Panc1 (cell line): ENCODE data around the gene MACROD2. TPM values are rescaled to one million over a fixed set of nuclear protein-coding genes. Genes with fewer than 3 reads are reported as not detected.
A peak's percentile ranks its signal among the peaks of the same experiment; 100 is the strongest.

Source experiments
- ATAC-seq: fragments of 200-7000 bp; cut with Tn5 transposase; 2 replicates; pipeline ENCODE4 v1.9.1; 2020; ENCODE audit warnings: mild to moderate bottlenecking, moderate library complexity
- Bru-seq: library from RNA; stranded (reverse); fragments of 400-500 nt; gene quantifications from one replicate; lab custom pipeline; 2021; lab: Mats Ljungman, UMichigan
- BruChase-seq, 2 experiments: library from RNA; stranded (reverse); fragments of 400-500 nt; gene quantifications; one replicate each; lab custom pipeline; 2021; lab: Mats Ljungman, UMichigan
- BruUV-seq: library from RNA; stranded (reverse); fragments of 400-500 nt; replicated peaks from 2 replicates; lab custom pipeline; 2021; lab: Mats Ljungman, UMichigan
- CTCF ChIA-PET: fragments of 300-600 bp; sonication (Branson Sonifier 250); formaldehyde crosslinking; loops from one replicate; lab custom pipeline; 2022; ENCODE audit warnings: antibody characterized with exemption; lab: Charles Lee
- POLR2A ChIA-PET: fragments of 300-600 bp; sonication (Branson Sonifier 250); formaldehyde crosslinking; loops from one replicate; lab custom pipeline; 2022; ENCODE audit warnings: antibody characterized with exemption; lab: Charles Lee
- DNase-seq: peaks from one replicate; pipeline ENCODE4 v3.0.0-alpha.2; 2010; ENCODE audit warnings: low read depth, low spot score
- H3K27ac ChIP-seq: 2 replicates; pipeline ENCODE4 v1.5.1; 2011; ENCODE audit warnings: mild to moderate bottlenecking, low read length, inconsistent platforms
- H3K27me3 ChIP-seq: fragments of 200-500 bp; sonication (Bioruptor generic); 2 replicates; pipeline ENCODE4 v1.6.0; 2014; ENCODE audit warnings: low read length, inconsistent platforms; ENCODE audit not compliant: control insufficient read depth, insufficient read depth
- H3K36me3 ChIP-seq: fragments of 200-500 bp; sonication (Bioruptor generic); 2 replicates; pipeline ENCODE4 v1.5.1; 2014; ENCODE audit warnings: inconsistent platforms, mild to moderate bottlenecking, low read length, moderate library complexity; ENCODE audit not compliant: control insufficient read depth, insufficient read depth
- H3K4me1 ChIP-seq: 2 replicates; pipeline ENCODE4 v1.5.1; 2011; ENCODE audit warnings: inconsistent platforms, mild to moderate bottlenecking, low read length, moderate library complexity; ENCODE audit not compliant: control insufficient read depth, insufficient read depth
- H3K4me3 ChIP-seq, 2 experiments: 2 replicates each; pipeline ENCODE4 v1.5.1; 2011 to 2012; ENCODE audit warnings: low read depth in 2 of 2, low read length in 2 of 2, mild to moderate bottlenecking in 2 of 2, inconsistent platforms in 1 of 2, moderate library complexity in 1 of 2
- H3K9me3 ChIP-seq: fragments of 200-500 bp; sonication (Bioruptor generic); 2 replicates; pipeline ENCODE4 v1.5.1; 2014; ENCODE audit warnings: low read depth, mild to moderate bottlenecking, inconsistent platforms, low read length, moderate library complexity; ENCODE audit not compliant: control insufficient read depth, insufficient read depth
- POLR2AphosphoS5 ChIP-seq: IDR thresholded peaks from 2 replicates; pipeline ENCODE4 v1.6.1; 2012; ENCODE audit warnings: mild to moderate bottlenecking, low read depth, low read length, moderate library complexity
- REST ChIP-seq, 2 experiments: IDR thresholded peaks; 2 replicates each; pipeline ENCODE4 v1.6.1; 2011 to 2012; ENCODE audit warnings: low read depth in 2 of 2, control low read depth in 1 of 2, low read length in 1 of 2, mild to moderate bottlenecking in 1 of 2, moderate library complexity in 1 of 2; ENCODE audit not compliant: insufficient read depth in 1 of 2
- SIN3A ChIP-seq: IDR thresholded peaks from 2 replicates; pipeline ENCODE4 v1.6.1; 2012; ENCODE audit warnings: low read depth, mild to moderate bottlenecking, low read length, moderate library complexity, borderline replicate concordance; ENCODE audit not compliant: insufficient read depth
- TCF7L2 ChIP-seq: IDR thresholded peaks from 2 replicates; pipeline ENCODE4 v1.6.1; 2011; ENCODE audit warnings: mild to moderate bottlenecking, low read depth, low read length, inconsistent platforms
- in situ Hi-C: cut with HindIII; loops from 2 replicates; pipeline ENCODE4 v1.10.0; 2016; ENCODE audit warnings: low sequenced_read_pairs, low pct_unique_long_range_greater_than_20kb
- intact Hi-C: fragments of 100-400 bp; cut with micrococcal nuclease; formaldehyde crosslinking; loops from one replicate; pipeline ENCODE4 v1.10.0; 2022; ENCODE audit not compliant: unreplicated experiment
- long read RNA-seq: library from polyadenylated mRNA; unstranded; transcript quantifications from one replicate; pipeline ENCODE4 v2.0.0, GENCODE V29; 2021; ENCODE audit not compliant: unreplicated experiment
- polyA plus RNA-seq: library from polyadenylated mRNA; unstranded; fragments of >200 nt; gene quantifications from one replicate; pipeline ENCODE4 v1.2.1, GENCODE V29; 2012; ENCODE audit warnings: missing spikeins; ENCODE audit not compliant: insufficient read length
- total RNA-seq: library from RNA; stranded (reverse); gene quantifications from one replicate; pipeline ENCODE4 v1.2.1, GENCODE V29; 2021; ENCODE audit not compliant: unreplicated experiment
- TF ChIP-seq, protein P1 (sequence below): fragments of 450-650 bp; IDR thresholded peaks from 2 replicates; pipeline ENCODE4 v1.5.1; 2017; ENCODE audit warnings: mild to moderate bottlenecking

Gene MACROD2
- total RNA-seq (1.2 TPM), Bru-seq, nascent RNA (percentile 30 among the genes with signal in this experiment), BruChase-seq, experiment 1, labeled RNA remaining after a 2-hour chase (percentile 38 among the genes with signal in this experiment), BruChase-seq, experiment 2, labeled RNA remaining after a 6-hour chase (percentile 35 among the genes with signal in this experiment)
- polyA plus RNA-seq, result 1.5 TPM
- long read RNA-seq, partial matches to known transcripts, result 1 of 2 reads
- long read RNA-seq, other reads (novel, unspliced or antisense), result 1 of 2 reads

DNA sequence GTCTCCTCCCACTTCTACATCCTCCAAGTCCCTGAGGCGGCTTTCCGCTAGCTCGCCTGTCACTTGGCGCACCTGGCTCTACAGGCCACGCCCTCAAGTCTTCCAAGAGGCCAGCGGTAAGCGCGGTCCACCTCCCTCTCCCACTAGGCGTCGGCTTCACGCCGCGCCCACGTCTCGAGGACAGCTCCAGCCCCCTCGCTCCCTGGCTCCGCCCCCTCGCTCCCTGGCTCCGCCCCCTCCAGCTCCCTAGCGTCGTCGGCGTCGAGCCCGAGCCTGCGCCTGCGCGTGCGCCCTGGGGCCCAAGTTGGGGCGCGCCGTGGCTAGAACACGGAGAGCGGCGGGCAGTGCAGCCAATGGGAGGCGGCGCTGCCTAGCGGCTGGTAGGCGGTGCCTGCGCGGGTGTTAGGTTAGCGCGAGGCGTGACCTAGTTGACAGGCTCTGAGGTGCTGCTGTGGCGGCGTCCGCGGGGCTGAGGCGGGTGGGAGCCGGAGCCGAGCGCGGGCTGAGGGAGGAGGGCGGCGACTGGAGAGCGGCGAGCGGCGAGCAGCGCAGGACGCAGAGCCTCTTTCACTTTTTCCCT lies at the start of gene MACROD2:
TSS of gene MACROD2 (plus strand) at position 431 of the 580 bp plus-strand sequence.
- Histone ChIP-seq H3K27me3 (peaks cover 7% of the 10 kb centered on the region), H3K9me3 (peaks cover 7% of the 10 kb centered on the region), H3K27ac (no peak within 1 kb of the TSS), H3K4me3 (peak within 1 kb of the TSS; percentile 54 to 57), H3K36me3 (no peaks in the 10 kb centered on the region), H3K4me1 (no peaks in the 10 kb centered on the region; the same call in 1 of the 2 replicates)
- BruUV-seq, result no TSS peak
- TF ChIP-seq TCF7L2, result no peak
- no peak for TF ChIP-seq POLR2AphosphoS5
- TF ChIP-seq REST (IDR thresholded peaks at IDR 0.05; ENCODE audit: insufficient read depth in 1 of 2, low read depth in 2 of 2, low read length in 1 of 2), result no peak
- TF ChIP-seq, protein P1, sequence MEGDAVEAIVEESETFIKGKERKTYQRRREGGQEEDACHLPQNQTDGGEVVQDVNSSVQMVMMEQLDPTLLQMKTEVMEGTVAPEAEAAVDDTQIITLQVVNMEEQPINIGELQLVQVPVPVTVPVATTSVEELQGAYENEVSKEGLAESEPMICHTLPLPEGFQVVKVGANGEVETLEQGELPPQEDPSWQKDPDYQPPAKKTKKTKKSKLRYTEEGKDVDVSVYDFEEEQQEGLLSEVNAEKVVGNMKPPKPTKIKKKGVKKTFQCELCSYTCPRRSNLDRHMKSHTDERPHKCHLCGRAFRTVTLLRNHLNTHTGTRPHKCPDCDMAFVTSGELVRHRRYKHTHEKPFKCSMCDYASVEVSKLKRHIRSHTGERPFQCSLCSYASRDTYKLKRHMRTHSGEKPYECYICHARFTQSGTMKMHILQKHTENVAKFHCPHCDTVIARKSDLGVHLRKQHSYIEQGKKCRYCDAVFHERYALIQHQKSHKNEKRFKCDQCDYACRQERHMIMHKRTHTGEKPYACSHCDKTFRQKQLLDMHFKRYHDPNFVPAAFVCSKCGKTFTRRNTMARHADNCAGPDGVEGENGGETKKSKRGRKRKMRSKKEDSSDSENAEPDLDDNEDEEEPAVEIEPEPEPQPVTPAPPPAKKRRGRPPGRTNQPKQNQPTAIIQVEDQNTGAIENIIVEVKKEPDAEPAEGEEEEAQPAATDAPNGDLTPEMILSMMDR, result no peak
- no peak for TF ChIP-seq SIN3A
- intact Hi-C loops (no loop called here), in situ Hi-C loops (no loop called here)
- POLR2A ChIA-PET, result interaction anchor here (0.7 kb wide), 2 partner anchors 97 to 1937 kb away, joined by 3 to 4 read pairs; no protein-coding TSS in a partner anchor
- peak; percentile 7 for DNase-seq
- ATAC-seq, result peak; percentile 97
- CTCF ChIA-PET, result interaction anchor here (1.1 kb wide), 1 partner anchor 23 kb away, joined by 3 read pairs; no protein-coding TSS in a partner anchor

- Histone ChIP-seq H3K27me3 (no peaks in the 10 kb centered on the region), H3K4me1 (no peaks in the 10 kb centered on the region), H3K27ac (no peak overlapping the region), H3K36me3 (no peaks in the 10 kb centered on the region), H3K9me3 (no peaks in the 10 kb centered on the region), H3K4me3 (no peak overlapping the region)
- ATAC-seq, result no peak
- CTCF ChIA-PET, result no interaction called here
- intact Hi-C loops, result no loop called here
- DNase-seq, result no peak
- in situ Hi-C loops, result no loop called here
- POLR2A ChIA-PET, result no interaction called here
- no peak for TF ChIP-seq POLR2AphosphoS5
- no peak for TF ChIP-seq TCF7L2
- TF ChIP-seq REST (IDR thresholded peaks at IDR 0.05; ENCODE audit: insufficient read depth in 1 of 2, low read depth in 2 of 2, low read length in 1 of 2), result no peak
- no peak for TF ChIP-seq SIN3A
- TF ChIP-seq, protein P1, result no peak
- no TSS peak for BruUV-seq
These were observed 47.6 kb upstream of the MACROD2 start for GRCh38 chr20:13947719-13948118.
